Thoracic aorta endothelial cell (primary cell): Measurements from ENCODE around the gene BIN1. TPM values are rescaled to one million over a fixed set of nuclear protein-coding genes. Genes with fewer than 3 reads are reported as not detected.

Experiments used
- small RNA-seq: library from RNA; depleted of rRNA; stranded (forward); fragments of <200 nt; gene quantifications from one replicate; pipeline ENCODE3, GENCODE V24; 2012
- total RNA-seq: library from RNA; depleted of rRNA; stranded (reverse); fragments of >200 nt; gene quantifications from 2 replicates; pipeline ENCODE4 v1.2.3, GENCODE V29; 2012

The BIN1 gene
- 38.3 and 40.9 TPM in 2 replicates for total RNA-seq

GRCh38 chr2:127106991-127107621, at the start of gene BIN1:
Gene BIN1 (minus strand): TSS chr2:127107154. CDS start chr2:127106943, 211 bp downstream.

Small RNAs within 50 kb of the gene (small RNA-seq; reads per million reads assigned to genes)
- gene RNU7-182P: not detected

Other genes with a start within 250 kb of the BIN1 start
- not detected in 2 replicates for gene TEX51, start 208.3 kb downstream of the BIN1 start, total RNA-seq
- gene CYP27C1, start 113.1 kb upstream of the BIN1 start, total RNA-seq: not detected in 2 replicates
- gene ERCC3, start 187.0 kb upstream of the BIN1 start, total RNA-seq: 48.7 and 50.3 TPM in 2 replicates